SKM-1 treated with dmso at 0.1 percent for 144 hours (cell line): Measurements from ENCODE around the gene TXNDC8.

Source experiments
- DNase-seq: peaks from one replicate; lab custom pipeline; 2025; ENCODE audit not compliant: unreplicated experiment; lab: John Stamatoyannopoulos, UW

TXNDC8 gene

GRCh38 chr9:110282018-110282738, 55.5 kb downstream of the TXNDC8 start:
- DNase-seq, result peak; percentile 32

DNA sequence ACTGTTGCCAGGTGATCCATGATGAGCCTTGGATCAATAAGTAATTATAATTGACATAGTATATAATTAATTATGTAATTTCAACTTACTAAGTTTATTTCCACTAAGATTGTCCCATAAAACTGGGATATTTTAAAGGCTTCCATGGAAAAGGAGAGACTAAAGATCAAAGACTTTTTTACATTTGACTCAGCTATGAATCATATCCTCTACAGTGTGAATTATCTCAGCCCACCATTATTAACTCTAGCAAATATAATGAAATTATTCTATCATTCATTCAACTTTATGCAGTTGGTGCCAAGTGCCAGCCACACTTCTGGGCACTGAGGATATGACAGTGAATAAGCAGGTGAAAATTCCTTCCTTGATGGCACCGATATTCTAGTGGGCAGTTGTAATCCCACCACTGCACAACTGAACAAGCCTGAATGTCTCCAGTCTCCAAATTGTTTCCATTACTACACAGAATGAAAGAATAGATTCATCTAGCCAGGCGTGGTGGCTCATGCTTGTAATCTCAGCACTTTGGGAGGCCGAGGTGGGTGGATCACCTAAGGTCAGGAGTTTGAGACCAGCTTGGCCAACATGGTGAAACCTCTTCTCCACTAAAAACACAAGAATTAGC, 59.5 kb downstream of the TXNDC8 start:
- DNase-seq, result no peak

GRCh38 chr9:110276781-110277180, 60.9 kb downstream of the TXNDC8 start:
- DNase-seq, result no peak

- no peak for DNase-seq
Observed at GRCh38 chr9:110270211-110270995, 67.3 kb downstream of the TXNDC8 start.

- no peak for DNase-seq
Observed at GRCh38 chr9:110266795-110267194, 70.9 kb downstream of the TXNDC8 start.

DNA sequence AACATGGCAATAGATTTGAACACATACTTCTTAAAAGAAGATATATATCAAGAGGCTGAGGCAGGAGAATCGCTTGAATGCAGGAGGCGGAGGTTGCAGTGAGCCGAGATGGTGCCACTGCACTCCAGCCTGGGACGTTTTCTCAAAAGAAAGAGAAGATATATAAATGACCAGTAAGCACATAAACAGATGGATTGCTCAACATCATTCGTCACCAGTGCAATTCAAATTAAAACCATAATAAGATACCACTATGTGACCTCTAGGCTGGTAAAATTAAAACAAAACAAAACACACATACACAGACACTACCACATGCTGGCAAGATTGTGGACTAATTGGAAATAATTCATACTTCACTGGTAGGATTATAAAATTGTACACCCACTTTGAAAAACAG, 76.0 kb downstream of the TXNDC8 start:
- DNase-seq, result no peak

DNA sequence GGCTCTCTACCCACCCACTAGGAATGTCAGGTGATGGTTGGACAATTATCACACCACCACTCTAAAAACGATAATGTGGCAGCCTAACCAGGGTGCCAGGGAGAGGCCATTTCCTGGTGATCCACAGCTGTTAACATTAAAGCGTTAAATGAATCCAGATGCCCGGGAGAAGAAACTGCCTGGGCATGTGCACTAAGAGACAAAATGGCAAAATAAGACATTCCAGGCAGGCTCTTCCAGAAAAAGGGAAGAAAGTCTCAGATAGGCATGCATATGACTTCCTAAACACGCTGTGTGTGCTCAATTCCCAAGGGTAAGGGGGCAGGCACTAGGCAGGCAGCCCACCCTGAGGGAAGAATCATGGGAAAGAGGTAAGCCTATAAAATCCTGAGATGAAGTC, 76.8 kb downstream of the TXNDC8 start:
- no peak for DNase-seq

- no peak for DNase-seq
Observed at GRCh38 chr9:110259566-110259965, 78.1 kb downstream of the TXNDC8 start.

DNA sequence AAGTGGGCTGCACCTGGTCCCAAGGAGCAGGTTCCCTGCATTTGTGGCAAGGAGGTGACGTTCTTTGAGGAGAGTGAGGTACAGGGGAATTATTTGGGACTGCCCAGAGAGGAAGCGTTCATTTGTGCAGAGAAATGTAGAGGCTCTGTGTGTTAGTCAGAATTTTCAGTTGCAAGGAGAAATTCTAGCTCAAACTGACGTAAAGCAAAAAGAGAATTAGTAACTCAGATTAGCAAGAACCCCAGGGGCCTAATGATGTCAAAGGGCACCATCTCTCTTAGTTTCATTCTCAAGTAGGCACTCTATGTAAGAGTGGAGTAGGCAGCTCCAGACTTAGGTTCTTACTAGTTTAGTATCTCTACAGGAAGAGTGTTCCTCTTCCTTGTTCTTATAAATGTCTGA, 79.0 kb downstream of the TXNDC8 start:
- DNase-seq, result no peak

- DNase-seq, result no peak
Observed at GRCh38 chr9:110257956-110258355, 79.7 kb downstream of the TXNDC8 start.

DNA sequence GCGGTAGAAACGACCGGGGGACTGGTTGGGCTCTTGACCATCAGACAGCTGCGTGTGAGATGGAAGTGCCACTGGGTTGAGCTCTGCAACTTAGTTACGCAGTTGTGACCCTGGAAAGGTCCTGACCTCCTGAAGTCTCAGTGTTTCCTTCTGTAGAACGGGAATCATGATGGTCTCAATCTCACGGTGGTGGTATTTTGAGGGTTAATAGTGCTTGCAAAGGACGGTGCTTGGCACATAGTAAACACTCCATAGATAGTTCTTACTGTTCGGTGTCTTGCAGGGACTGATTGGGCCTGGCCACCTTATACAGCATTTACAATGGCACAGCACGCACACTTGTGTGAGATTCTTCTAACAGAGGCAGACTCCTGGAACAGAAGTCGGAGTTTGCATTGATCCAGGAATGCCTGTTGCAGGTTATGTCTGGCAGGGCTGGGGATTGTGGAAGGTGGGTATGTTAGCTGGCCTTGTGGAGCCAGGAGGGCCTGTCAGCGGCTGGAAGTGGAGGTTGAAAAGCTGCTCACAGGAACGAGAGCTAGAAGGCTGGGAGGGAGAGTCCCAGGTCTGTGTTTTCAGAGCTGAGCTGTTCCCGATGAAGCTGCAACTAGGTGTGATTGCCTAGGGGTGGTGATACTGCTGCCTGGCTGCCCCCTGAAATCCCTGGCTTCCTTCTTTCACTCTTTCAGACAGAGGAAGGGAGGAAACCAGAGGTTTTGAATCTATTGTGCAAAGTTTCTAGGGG, 80.4 kb downstream of the TXNDC8 start:
- no peak for DNase-seq

GRCh38 chr9:110256380-110257096, 81.1 kb downstream of the TXNDC8 start, which contains the start of gene TXN:
Gene TXN, minus strand, starts transcription at chr9:110256507. Its CDS starts 72 bp downstream, at chr9:110256435.
- peak; percentile 67 for DNase-seq

GRCh38 chr9:110255463-110256379, 81.9 kb downstream of the TXNDC8 start:
- DNase-seq, result no peak

DNA sequence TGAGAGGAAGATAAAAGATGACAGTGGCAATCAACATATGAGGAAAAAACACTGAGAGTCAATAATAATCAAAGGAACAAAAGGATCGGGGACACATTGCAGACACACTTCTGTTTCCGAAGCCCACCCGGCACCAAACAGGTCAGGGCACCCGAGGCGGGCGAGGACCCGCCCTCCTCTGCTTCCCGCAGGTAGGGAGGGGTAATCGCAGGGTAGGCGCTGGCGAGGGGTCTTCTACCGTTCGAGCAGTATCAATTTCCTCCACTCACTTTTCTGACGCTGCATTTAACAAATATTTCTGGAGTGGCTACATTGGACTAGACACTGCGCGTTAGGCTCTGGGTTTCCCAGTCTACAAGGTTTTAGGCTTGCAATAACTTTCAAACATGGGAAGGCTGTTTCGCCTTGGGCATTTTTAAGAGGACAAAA, 82.6 kb downstream of the TXNDC8 start:
- DNase-seq, result no peak

DNA sequence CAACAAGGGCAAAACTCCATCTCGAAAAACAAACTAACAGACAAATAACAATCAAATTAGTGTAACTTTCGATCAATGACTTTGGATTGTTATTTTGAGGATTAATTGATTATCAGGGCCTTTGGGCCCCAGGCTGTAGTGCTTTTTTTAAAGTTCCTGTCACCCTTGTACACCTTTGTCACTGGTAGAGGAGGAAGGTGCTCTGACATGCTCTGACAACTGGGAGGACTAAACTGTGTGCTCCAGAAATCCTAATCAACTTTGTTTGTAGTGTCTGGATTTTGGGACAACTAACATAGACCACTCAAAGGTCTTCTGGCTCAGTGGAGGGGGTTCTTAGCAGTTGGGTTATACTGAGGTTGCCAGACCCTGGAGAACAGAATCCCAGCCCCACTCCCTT, 83.2 kb downstream of the TXNDC8 start:
- DNase-seq, result no peak
